Stimulated activated CD4-positive, alpha-beta T cell treated with anti-CD3 and anti-CD28 coated beads, TNF-alpha, amount 100 ng/mL, for 24 hours (primary cell): ENCODE data around the gene GAB1.

Source experiments
- DNase-seq, 3 experiments: peaks; one replicate each; pipeline ENCODE4 v3.0.0-alpha.2; 2020; ENCODE audit warnings: low read depth in 3 of 3

GAB1 gene

GRCh38 chr4:143417679-143418403 is 81.2 kb downstream of the GAB1 start:
- no peak for DNase-seq

GRCh38 chr4:143420227-143420626 is 83.6 kb downstream of the GAB1 start:
- no peak for DNase-seq

DNA sequence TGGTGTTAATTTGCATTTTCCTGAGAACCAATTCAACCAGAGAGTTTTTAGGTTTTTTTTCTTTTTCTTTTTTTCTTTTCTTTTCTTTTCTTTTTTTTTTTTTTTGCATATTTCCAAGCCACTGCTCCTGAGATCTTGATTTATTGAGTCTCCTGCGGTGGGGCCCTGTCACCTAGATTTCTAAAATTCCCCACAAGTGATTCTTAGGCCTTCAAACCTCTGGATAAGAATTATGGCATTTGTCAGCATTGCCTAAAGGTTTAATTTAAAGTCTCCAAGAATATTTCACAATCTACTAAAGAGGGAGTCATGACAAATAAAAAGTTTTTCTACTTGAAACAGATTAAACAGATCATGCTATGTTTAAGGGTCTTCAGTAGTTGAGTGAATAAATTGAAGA is 84.9 kb downstream of the GAB1 start:
- no peak for DNase-seq

- DNase-seq, result no peak
Observed at GRCh38 chr4:143424276-143424675, 87.6 kb downstream of the GAB1 start.

GRCh38 chr4:143431526-143432257 is 95.0 kb downstream of the GAB1 start:
- DNase-seq, result no peak

GRCh38 chr4:143432258-143432591 is 95.5 kb downstream of the GAB1 start:
- no peak for DNase-seq

GRCh38 chr4:143433231-143433630 is 96.6 kb downstream of the GAB1 start:
- DNase-seq, result no peak

- no peak for DNase-seq
Observed at GRCh38 chr4:143435955-143436354, 99.3 kb downstream of the GAB1 start.

GRCh38 chr4:143437476-143437875 is 100.8 kb downstream of the GAB1 start:
- no peak for DNase-seq

- no peak for DNase-seq
Observed at GRCh38 chr4:143437937-143438336, 101.3 kb downstream of the GAB1 start.

GRCh38 chr4:143438710-143439109 is 102.0 kb downstream of the GAB1 start:
- no peak for DNase-seq

DNA sequence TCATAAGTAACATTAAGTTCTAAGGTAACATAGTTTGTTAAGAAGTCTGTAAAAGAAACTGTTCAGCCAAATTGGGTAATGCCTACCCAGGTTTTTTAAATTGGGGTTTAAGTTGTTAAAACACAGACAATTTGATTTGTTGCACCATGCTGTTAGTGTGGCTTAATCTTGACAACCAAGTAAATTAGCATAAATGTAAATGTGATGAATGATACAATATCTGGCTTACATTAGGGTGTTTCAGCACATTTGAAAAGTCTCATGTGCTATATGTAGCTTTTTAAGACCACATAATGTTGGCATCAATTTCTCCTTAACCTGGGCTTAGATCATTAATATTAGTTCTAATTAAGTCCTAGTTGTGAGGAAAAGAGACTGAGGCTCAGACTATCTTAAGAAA is 104.4 kb downstream of the GAB1 start:
- no peak for DNase-seq

DNA sequence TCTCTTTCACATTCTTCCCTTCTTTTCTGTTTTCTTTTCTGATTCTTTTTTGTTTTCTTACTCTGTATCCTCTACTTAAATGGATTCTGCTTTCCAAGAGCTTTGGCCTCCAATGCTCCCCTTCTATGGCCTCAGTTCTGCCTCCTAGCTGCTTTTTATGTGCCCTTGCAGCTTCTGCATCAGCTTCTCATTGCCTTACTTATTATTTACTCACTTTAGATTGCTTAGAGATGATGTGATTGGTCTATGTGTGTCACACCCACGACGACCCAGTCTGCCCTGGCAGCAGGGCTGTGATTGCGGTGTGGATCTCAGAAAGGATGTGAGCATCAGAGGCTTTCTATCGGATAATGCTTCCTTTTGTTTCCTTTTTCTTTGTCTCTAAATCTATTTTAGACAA is 105.0 kb downstream of the GAB1 start:
- DNase-seq, result no peak

GRCh38 chr4:143443728-143444127 is 107.1 kb downstream of the GAB1 start:
- DNase-seq, result no peak

GRCh38 chr4:143451186-143451585 is 114.5 kb downstream of the GAB1 start:
- DNase-seq, result no peak

GRCh38 chr4:143455211-143455610 is 118.5 kb downstream of the GAB1 start:
- DNase-seq, result no peak

DNA sequence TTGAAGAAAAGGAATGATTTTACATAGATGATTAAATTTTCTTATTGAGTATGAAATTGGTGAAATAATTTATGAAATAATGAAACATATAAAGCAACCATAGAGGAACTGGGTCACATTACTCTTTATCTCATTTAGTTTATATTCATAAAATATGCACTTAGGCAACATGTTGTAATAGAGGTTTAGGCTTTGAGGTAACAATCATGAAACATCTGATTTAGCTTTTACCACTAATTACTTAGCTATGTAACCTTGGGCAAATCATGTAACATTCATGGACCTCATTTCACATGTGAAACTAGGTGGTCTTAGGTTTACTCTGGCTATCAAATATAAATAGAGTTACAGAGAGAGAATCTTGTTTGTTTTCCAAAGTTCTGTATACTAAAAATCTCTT is 122.3 kb downstream of the GAB1 start:
- no peak for DNase-seq

GRCh38 chr4:143473334-143474126 is 136.9 kb downstream of the GAB1 start:
- no peak for DNase-seq

GRCh38 chr4:143477487-143477886 is 140.8 kb downstream of the GAB1 start:
- no peak for DNase-seq

GRCh38 chr4:143481361-143481760 is 144.7 kb downstream of the GAB1 start:
- no peak for DNase-seq

DNA sequence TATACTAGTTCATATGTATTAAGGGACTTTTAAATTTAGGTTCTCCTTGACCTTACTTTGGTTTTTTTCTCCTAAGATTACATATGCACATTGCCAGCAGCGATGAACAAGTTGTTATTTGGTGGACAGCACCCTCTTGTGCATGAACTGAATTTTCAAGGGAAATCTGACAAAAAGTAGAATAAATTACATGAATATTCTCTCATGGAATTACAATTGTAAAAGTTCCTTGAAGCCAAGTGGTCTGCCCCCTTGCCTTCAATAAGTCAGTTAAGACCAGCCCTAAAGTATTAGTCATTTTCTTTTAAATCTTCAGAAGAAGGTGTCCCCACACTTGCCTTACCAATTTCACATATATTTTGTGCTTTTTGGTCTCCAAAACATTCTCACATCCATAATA is 146.2 kb downstream of the GAB1 start:
- no peak for DNase-seq

GRCh38 chr4:143486314-143486713 is 149.6 kb downstream of the GAB1 start:
- no peak for DNase-seq

- no peak for DNase-seq
Observed at GRCh38 chr4:143488687-143489086, 152.0 kb downstream of the GAB1 start.
